ACC112 (cell line): ENCODE measurements around the gene NTF3.

Experiments used
- H2AFZ ChIP-seq: fragments of 200-600 bp; sonication (generic); one replicate; pipeline ENCODE4 v1.6.0; 2017; ENCODE audit warnings: antibody characterized with exemption, low read length; ENCODE audit not compliant: unreplicated experiment
- H3K27ac ChIP-seq: fragments of 200-600 bp; sonication (generic); 2 replicates; pipeline ENCODE4 v1.5.1; 2014; ENCODE audit warnings: low read depth, mild to moderate bottlenecking, antibody characterized with exemption, low read length, moderate library complexity
- H3K27me3 ChIP-seq: fragments of 200-600 bp; sonication (generic); 2 replicates; pipeline ENCODE4 v1.6.1; 2014; ENCODE audit warnings: mild to moderate bottlenecking, antibody characterized with exemption, low read length, moderate library complexity, mixed read lengths; ENCODE audit not compliant: insufficient read depth
- H3K36me3 ChIP-seq: fragments of 200-600 bp; sonication (generic); 2 replicates; pipeline ENCODE4 v1.6.1; 2016; ENCODE audit warnings: mild to moderate bottlenecking, antibody characterized with exemption, low read length, moderate library complexity, mixed read lengths; ENCODE audit not compliant: insufficient read depth
- H3K4me1 ChIP-seq: fragments of 200-600 bp; sonication (generic); one replicate; pipeline ENCODE4 v1.6.1; 2016; ENCODE audit warnings: low read length, mixed read lengths; ENCODE audit not compliant: insufficient read depth, unreplicated experiment, control insufficient read depth
- H3K4me3 ChIP-seq: fragments of 200-600 bp; sonication (generic); 2 replicates; pipeline ENCODE4 v1.5.1; 2014; ENCODE audit warnings: mild to moderate bottlenecking, low read depth, low read length
- H3K79me2 ChIP-seq: fragments of 200-600 bp; sonication (generic); one replicate; pipeline ENCODE4 v1.6.0; 2016; ENCODE audit warnings: low read length; ENCODE audit not compliant: control insufficient read depth, unreplicated experiment, insufficient read depth

NTF3 gene

DNA sequence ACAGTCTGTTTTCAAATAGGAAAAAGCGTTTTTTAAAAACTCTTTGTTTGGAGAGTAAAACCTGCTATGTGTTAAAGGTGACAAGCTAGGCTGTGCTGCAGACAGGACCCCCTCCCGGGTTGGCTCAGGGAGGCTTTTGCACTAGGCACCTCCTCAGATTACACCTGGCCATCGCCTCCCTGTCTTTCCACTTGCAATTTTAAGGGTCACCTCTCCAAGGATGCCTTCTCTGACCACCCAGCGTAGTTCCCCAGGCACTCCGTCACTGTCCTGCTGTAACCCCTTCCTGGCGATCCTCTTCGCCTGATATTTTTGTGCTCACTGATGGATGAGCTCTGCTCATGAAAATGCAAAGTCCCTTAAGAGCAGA is 80.7 kb downstream of the NTF3 start:
- Histone ChIP-seq H3K4me1 (no peaks in the 10 kb centered on the region), H3K36me3 (no peaks in the 10 kb centered on the region), H3K79me2 (no peaks in the 10 kb centered on the region), H3K27ac (no peak overlapping the region), H3K4me3 (no peak overlapping the region), H2AFZ (no peak overlapping the region), H3K27me3 (no peaks in the 10 kb centered on the region)

DNA sequence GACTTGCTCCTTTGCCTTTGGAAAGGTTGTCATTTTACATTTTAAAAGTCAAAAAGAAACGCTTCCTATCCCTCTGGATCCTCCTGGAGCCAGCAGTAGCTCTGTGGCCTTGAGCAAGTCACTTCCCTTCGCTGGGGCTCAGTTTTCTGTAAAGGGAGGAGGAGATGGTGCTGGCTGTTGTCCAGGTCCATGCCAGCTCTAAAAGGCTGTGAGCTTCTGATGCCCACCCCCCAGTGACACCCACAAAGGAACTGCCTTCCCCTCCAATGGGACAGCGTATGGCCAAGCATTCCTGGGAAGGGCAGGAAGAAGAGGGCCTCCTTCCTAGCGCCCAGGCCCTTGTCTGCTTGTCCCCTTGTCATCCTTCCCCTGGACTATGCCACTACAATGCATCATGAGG is 81.5 kb downstream of the NTF3 start:
- Histone ChIP-seq H3K4me1 (no peaks in the 10 kb centered on the region), H3K27ac (no peak overlapping the region), H2AFZ (no peak overlapping the region), H3K27me3 (no peaks in the 10 kb centered on the region), H3K79me2 (no peaks in the 10 kb centered on the region), H3K36me3 (no peaks in the 10 kb centered on the region), H3K4me3 (no peak overlapping the region)

DNA sequence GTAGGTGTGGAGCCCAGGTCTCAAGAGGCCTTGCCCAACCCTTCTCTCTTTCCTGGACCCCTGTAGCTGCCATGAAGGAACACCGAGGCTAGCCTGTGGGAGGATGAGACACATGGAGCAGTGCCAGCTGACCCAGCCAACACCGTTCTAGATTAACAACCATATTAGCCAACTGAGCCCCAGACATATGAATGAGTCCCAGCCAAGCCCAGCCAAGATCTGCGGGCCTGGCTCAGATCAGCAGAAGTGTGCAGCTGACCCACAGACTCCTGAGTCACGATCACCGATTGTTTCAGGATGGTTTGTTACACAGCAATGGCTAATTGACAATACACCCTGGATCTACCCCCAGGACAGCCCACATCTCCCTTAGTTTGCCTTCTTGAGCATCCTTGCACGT is 82.1 kb downstream of the NTF3 start:
- H3K4me3 ChIP-seq: no peak overlapping the region
- H3K4me1 ChIP-seq: no peaks in the 10 kb centered on the region
- no peaks in the 10 kb centered on the region for H3K36me3 ChIP-seq
- H3K79me2 ChIP-seq: no peaks in the 10 kb centered on the region
- H3K27me3 ChIP-seq: no peaks in the 10 kb centered on the region
- no peak overlapping the region for H2AFZ ChIP-seq
- no peak overlapping the region for H3K27ac ChIP-seq

DNA sequence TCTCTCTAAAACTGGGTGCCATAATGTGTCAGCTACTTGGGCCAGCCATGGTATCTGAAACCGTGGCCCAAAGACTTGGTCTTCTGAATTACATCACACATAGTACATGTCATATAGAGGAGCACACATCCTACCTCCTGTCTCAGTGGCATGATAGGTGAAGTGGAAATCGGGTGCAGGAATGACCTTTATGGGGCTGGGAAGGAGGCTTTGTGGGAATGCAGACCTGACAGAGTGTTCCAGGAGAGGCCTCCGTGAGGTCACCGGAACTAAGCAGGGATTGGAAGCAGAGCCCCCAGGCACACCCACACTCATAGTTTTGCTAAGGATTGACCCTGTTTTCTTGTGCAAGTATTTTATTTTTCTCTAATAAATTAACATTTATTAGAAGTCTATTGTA is 82.6 kb downstream of the NTF3 start:
- Histone ChIP-seq H3K36me3 (no peaks in the 10 kb centered on the region), H2AFZ (no peak overlapping the region), H3K4me3 (no peak overlapping the region), H3K27me3 (no peaks in the 10 kb centered on the region), H3K4me1 (no peaks in the 10 kb centered on the region), H3K79me2 (no peaks in the 10 kb centered on the region), H3K27ac (no peak overlapping the region)

DNA sequence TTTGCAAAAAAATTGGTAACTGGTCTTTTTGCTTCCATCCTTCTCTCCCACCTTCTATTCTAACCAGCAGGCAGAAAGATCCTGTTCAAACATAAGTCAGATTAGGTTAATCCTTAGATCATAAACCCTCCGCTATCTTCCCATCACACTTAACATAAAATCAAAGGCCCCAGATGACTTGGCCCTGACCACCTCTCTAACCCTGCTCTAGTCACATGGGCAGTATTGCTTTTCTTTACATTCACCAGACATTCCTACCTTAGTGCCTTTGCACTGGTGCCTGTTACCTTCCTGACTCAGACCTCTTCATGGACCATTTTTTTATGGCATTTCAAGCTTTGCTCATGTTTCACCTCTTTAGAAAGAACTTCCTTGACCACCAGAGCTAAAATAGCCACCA is 83.5 kb downstream of the NTF3 start:
- H3K79me2 ChIP-seq: no peaks in the 10 kb centered on the region
- H3K4me1 ChIP-seq: no peaks in the 10 kb centered on the region
- H3K4me3 ChIP-seq: no peak overlapping the region
- H3K36me3 ChIP-seq: no peaks in the 10 kb centered on the region
- no peaks in the 10 kb centered on the region for H3K27me3 ChIP-seq
- H2AFZ ChIP-seq: no peak overlapping the region
- H3K27ac ChIP-seq: no peak overlapping the region

DNA sequence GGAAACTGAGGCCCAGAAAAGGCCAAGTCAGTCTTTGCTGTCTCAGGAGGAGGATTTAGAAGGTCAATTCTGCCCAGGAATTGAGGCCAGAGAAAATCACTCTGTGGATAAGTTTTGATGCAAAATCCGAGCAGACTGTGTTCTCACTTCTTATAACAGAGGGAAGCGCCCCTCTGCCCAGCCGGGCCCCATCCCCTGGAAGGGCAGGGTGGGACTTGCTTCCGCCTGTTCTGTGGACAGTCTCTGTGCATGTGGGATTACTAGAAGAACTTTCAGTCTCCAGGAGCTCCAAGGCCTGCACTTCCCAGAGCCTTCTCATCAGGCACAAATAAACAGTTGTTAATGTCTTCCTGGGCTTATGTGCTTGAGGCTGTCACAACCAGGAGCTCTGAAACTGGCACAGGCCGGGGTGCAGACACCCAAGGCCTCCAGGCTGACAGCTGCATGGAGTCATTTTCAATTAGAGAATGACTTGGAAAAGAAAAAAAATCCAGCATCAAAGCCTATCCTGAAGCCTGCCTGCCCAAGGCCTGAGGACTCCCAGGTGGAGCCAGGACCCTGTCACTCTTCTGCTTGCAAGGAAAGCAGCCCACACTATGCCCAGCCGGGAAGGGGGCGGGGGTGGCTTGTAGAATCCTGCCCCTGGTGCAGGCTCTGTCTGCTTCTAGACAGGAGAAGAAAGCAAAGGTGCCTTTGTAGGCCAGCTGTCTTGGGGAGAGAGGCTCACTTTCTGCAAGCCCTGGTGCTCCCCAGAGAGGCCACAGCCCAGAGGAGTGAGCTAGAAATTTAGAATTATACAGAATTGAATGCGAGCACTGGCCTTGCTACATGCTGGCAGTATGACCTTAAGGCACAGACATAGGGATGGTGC is 84.7 kb downstream of the NTF3 start:
- H3K27ac ChIP-seq: no peak overlapping the region
- no peak overlapping the region for H2AFZ ChIP-seq
- no peak overlapping the region for H3K4me3 ChIP-seq
- no peaks in the 10 kb centered on the region for H3K4me1 ChIP-seq
- no peaks in the 10 kb centered on the region for H3K36me3 ChIP-seq
- no peaks in the 10 kb centered on the region for H3K27me3 ChIP-seq
- H3K79me2 ChIP-seq: no peaks in the 10 kb centered on the region

DNA sequence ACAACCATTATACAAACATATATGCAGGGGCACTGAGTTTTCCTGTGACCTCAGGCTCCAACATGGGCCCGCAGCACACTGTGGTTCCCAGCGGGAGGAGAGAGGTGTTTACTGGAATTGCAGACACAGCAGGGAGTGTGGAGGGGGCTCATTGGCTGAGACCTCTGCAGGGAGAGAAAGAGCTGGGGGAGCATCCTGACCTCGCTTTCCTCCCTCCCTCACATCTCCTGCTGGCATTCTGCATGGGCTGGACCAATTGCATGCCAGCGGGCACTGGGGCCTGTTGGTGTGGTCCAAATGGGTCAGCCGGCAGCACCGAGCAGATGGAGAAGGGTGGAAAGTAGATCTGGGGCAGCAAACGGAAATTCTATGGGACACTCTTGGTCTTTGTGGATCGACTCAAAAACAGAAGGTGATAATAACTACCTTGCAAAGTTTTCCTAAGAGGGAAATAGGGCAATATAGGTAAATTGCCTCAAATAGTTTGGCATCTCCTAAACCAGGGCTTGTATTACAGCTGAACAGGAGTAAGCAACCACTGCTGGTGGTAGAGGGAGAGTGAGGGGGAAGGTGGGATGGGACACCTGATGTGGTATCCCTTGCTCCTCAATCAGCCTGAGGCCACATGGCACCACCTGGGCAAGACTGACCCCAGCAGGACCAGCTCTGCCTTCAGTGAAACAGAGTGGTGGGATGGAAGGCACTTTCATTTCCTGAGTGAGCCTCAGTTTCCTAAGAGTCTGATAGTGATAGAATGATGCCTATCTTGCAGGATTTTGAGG is 86.9 kb downstream of the NTF3 start:
- H2AFZ ChIP-seq: no peak overlapping the region
- H3K4me3 ChIP-seq: no peak overlapping the region
- H3K36me3 ChIP-seq: no peaks in the 10 kb centered on the region
- H3K27ac ChIP-seq: no peak overlapping the region
- H3K79me2 ChIP-seq: no peaks in the 10 kb centered on the region
- no peaks in the 10 kb centered on the region for H3K27me3 ChIP-seq
- H3K4me1 ChIP-seq: no peaks in the 10 kb centered on the region

DNA sequence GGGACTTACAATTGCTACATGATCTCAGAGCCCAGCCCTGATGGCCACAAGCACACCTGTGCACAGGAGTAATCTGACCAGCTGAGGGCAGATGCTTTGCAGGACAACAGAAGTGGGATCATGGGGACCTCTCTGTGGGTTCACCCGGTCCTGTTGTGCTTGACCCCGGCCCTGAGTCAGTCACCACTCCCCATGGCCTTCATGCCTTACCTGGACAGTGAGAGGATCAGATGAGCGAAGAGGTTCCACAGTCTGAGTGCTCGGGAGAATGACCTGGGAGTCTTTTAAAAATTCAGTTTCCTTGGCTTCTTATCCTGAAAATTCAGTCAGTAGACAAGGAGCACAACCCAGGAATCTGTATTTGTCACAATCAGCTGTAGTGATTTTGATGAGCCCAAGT is 88.1 kb downstream of the NTF3 start:
- no peaks in the 10 kb centered on the region for H3K79me2 ChIP-seq
- no peak overlapping the region for H3K27ac ChIP-seq
- no peak overlapping the region for H3K4me3 ChIP-seq
- H2AFZ ChIP-seq: no peak overlapping the region
- no peaks in the 10 kb centered on the region for H3K4me1 ChIP-seq
- no peaks in the 10 kb centered on the region for H3K36me3 ChIP-seq
- no peaks in the 10 kb centered on the region for H3K27me3 ChIP-seq

DNA sequence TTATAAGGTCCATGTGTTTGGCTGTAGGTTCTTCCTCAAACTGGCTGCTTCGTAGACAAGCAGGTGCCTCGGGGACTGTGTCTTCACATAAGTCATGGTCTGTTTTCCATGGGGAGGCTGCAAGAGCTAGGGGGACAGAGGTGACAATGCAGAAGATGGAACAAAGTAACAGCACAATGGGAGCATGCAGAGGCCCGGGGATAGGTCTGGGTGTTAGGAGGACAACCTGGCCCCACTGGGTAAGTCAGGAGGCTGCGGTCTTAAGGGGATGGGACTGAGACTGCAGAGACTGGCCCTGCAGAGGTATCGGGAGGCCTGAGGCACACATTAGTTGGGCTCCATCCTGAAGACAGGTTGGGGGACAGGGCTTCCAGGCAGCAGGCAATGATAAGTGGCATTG is 88.9 kb downstream of the NTF3 start:
- Histone ChIP-seq H3K27ac (no peak overlapping the region), H2AFZ (no peak overlapping the region), H3K79me2 (no peaks in the 10 kb centered on the region), H3K27me3 (no peaks in the 10 kb centered on the region), H3K4me1 (no peaks in the 10 kb centered on the region), H3K4me3 (no peak overlapping the region), H3K36me3 (no peaks in the 10 kb centered on the region)

DNA sequence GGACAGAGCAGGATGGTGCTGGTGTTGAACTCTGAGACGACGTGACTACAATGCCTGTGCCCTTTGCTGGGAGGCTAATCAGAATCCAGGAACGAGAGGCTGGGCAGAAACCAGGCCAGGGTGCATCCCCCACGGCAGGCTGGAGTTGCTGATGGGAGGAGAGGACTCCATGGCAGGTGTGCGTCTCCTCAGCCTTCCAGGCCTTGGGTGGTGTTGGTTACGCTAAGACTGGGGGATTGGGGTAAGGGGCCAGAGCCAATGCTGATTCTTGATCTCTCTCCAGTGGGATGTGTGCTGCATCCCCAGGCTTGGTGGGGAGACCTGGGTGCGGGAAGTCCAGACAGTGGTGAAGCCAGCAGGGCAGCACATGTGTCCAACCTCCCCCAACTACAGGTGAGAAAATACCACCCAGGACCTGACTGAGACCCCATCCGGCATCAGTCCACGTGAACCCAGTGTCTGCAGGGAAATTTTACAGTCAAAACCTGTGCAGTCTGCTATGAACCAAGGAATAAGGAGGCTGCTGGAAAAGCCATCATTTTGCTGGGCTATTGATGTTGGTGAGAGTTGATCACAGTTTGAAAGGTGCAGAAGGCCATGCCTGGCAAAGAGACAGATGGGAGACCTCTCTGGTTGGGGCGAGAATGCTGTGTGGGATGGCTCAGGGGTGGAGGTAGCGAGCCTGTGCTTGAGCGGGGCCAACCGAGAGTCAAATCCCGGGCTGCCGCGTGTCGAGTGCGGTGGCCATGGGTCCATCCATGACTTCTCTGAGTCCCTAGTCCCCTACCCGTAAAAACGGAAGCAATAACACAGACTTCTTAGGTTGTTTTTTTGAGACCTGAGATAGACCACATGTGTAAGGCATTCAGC is 89.8 kb downstream of the NTF3 start:
- H3K36me3 ChIP-seq: no peaks in the 10 kb centered on the region
- H3K27ac ChIP-seq: no peak overlapping the region
- no peaks in the 10 kb centered on the region for H3K79me2 ChIP-seq
- no peaks in the 10 kb centered on the region for H3K4me1 ChIP-seq
- H3K4me3 ChIP-seq: no peak overlapping the region
- no peaks in the 10 kb centered on the region for H3K27me3 ChIP-seq
- no peak overlapping the region for H2AFZ ChIP-seq
